ENCODE results near the gene ACOX2. TPM values are rescaled to one million over a fixed set of nuclear protein-coding genes. Genes with fewer than 3 reads are reported as not detected.

The ACOX2 gene
- total and polyA plus RNA-seq, 2 of the 8 experiments (the other 6 are each of a cell fraction or from before 2014, with no cell fraction given), result 3.2 to 9.2 TPM

DNA sequence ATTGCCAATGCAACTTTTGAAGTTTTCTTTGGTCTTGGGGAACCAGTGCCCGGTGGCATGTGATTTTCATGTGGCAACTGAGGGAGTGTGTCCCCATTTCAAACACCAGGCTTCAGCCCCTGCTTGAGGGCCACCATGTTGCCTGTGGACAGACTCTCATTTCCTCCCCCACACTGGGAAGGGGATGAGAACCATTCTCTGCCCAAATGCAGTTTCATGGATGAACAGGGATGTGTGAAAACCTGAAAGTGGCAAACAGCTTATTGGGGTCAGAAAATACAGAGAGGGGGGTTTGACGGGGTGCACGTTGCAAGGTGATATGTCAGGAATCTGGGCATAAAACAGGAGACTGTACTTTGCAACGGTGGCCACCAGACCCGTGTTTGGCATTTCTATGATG, 33.9 kb upstream of the ACOX2 start:
- no peak overlapping the region for H2AFZ ChIP-seq (ENCODE audit: low read length)
- no peak overlapping the region for H4K8ac ChIP-seq (ENCODE audit: extremely low read depth, insufficient read depth, low read length)
- DNase-seq (ENCODE audit: low read depth in 1 of 2, low spot score in 2 of 2) (no peak), FAIRE-seq (no peak)
- H3K79me2 ChIP-seq (ENCODE audit: control insufficient read depth in 1 of 2, insufficient read depth in 2 of 2, low read length in 2 of 2), result no peaks in the 10 kb centered on the region
- H4K5ac ChIP-seq (ENCODE audit: insufficient read length, low read depth, low read length), result no peak overlapping the region
- POLR2A ChIA-PET (ENCODE audit: partially characterized antibody), result no interaction called here
- no peaks in the 10 kb centered on the region; the same call in 1 of the 2 replicates for H3K79me1 ChIP-seq (ENCODE audit: low read depth, low read length)
- H2BK120ac ChIP-seq (replicated peaks; ENCODE audit: low read depth, low read length), result no peak overlapping the region
- no peak overlapping the region for H3K4ac ChIP-seq (replicated peaks; ENCODE audit: insufficient read length, low read depth, low read length)
- H3K9me3 ChIP-seq (ENCODE audit: insufficient read depth in 2 of 2, low read depth in 1 of 2, low read length in 1 of 2), result no peaks in the 10 kb centered on the region
- no peak overlapping the region for H2AK5ac ChIP-seq (ENCODE audit: low read depth, low read length)
- H2BK20ac ChIP-seq (ENCODE audit: low read length), result no peak overlapping the region
- no peak overlapping the region for H3K9ac ChIP-seq (replicated peaks in 1 of 4; ENCODE audit: extremely low read depth in 1 of 4, low read depth in 3 of 4, low read length in 3 of 4)
- CTCF ChIA-PET (ENCODE audit: partially characterized antibody), result interaction anchor here (2.8 to 40.0 kb wide), 6 partner anchors 12 to 66 kb away, joined by 10 to 994 read pairs (median 70); partner anchors contain the start of gene FAM107A
- H2BK15ac ChIP-seq (ENCODE audit: low read length), result no peak overlapping the region
- no peak overlapping the region for H3K23ac ChIP-seq (ENCODE audit: insufficient read length)
- H4K91ac ChIP-seq (replicated peaks; ENCODE audit: insufficient read length, low read length), result no peak overlapping the region
- no peak overlapping the region for H3K18ac ChIP-seq (ENCODE audit: extremely low read depth, low read length)
- peaks cover under 1 to 17% (median 11%) of the 10 kb centered on the region in 4 experiments for H3K4me1 ChIP-seq (replicated peaks in 1 of 4; ENCODE audit: control insufficient read depth in 3 of 4, insufficient read depth in 4 of 4, low read length in 3 of 4)
- no peak overlapping the region for H3K4me3 ChIP-seq (ENCODE audit: extremely low read depth in 1 of 4, insufficient read depth in 2 of 4, low read depth in 3 of 4, low read length in 4 of 4)
- H4K20me1 ChIP-seq (replicated peaks in 1 of 2; ENCODE audit: control insufficient read depth in 1 of 2, insufficient read depth in 2 of 2, low read length in 2 of 2), result no peaks in the 10 kb centered on the region
- H3K4me2 ChIP-seq (ENCODE audit: insufficient read depth in 1 of 2, low read depth in 2 of 2, low read length in 2 of 2), result no peak overlapping the region
- no peak overlapping the region for H3K56ac ChIP-seq (replicated peaks; ENCODE audit: insufficient read length, low read depth, low read length)
- H3K36me3 ChIP-seq (ENCODE audit: control insufficient read depth in 2 of 4, insufficient read depth in 4 of 4, low read length in 3 of 4), result no peaks in the 10 kb centered on the region
- WGBS, 2 experiments (ENCODE audit: extremely low coverage in 1 of 2, insufficient coverage in 1 of 2, insufficient read length in 1 of 2, insufficient replicate concordance in 2 of 2, low coverage in 1 of 2, low lambda C conversion rate in 2 of 2, missing lambda C conversion rate in 1 of 2), result 91% methylated on average over 5 of the region's 5 CpGs; no CpG with 5 or more reads in 1 of the 2 experiments
- no peak overlapping the region for H3K27ac ChIP-seq (ENCODE audit: low read depth, low read length)
- peaks cover 0 to 2% (median 0%) of the 10 kb centered on the region in 4 experiments; a peak in 2 of 7 replicates for H3K27me3 ChIP-seq (replicated peaks in 1 of 4; ENCODE audit: control insufficient read depth in 3 of 4, extremely low read depth in 1 of 4, insufficient read depth in 3 of 4, low read length in 3 of 4)
- H3K14ac ChIP-seq (ENCODE audit: insufficient read length), result no peak overlapping the region
- no peak overlapping the region for H2BK12ac ChIP-seq (ENCODE audit: low read depth, low read length)
- no peaks in the 10 kb centered on the region; the same call in 1 of the 2 replicates for H3K23me2 ChIP-seq (ENCODE audit: low read depth, low read length)
- no peak overlapping the region for H2BK5ac ChIP-seq (ENCODE audit: low read depth, low read length)
- TF ChIP-seq RBBP5 (IDR thresholded peaks at IDR 0.05; ENCODE audit: borderline replicate concordance, low read depth, low read length), result no peak
- no peak for TF ChIP-seq SRF (IDR thresholded peaks at IDR 0.05; ENCODE audit: low read depth, low read length)
- no peak for TF ChIP-seq EGR1 (IDR thresholded peaks at IDR 0.05; ENCODE audit: borderline replicate concordance, low read depth, low read length)
- TF ChIP-seq USF2 (IDR thresholded peaks at IDR 0.05; ENCODE audit: low read length), result no peak
- TF ChIP-seq CREB1 (IDR thresholded peaks at IDR 0.05), result no peak
- no peak for TF ChIP-seq CBX8 (IDR thresholded peaks at IDR 0.05; ENCODE audit: borderline replicate concordance, low read depth, low read length)
- no peak for TF ChIP-seq SP4 (IDR thresholded peaks at IDR 0.05; ENCODE audit: low read length)
- TF ChIP-seq, protein P1, sequence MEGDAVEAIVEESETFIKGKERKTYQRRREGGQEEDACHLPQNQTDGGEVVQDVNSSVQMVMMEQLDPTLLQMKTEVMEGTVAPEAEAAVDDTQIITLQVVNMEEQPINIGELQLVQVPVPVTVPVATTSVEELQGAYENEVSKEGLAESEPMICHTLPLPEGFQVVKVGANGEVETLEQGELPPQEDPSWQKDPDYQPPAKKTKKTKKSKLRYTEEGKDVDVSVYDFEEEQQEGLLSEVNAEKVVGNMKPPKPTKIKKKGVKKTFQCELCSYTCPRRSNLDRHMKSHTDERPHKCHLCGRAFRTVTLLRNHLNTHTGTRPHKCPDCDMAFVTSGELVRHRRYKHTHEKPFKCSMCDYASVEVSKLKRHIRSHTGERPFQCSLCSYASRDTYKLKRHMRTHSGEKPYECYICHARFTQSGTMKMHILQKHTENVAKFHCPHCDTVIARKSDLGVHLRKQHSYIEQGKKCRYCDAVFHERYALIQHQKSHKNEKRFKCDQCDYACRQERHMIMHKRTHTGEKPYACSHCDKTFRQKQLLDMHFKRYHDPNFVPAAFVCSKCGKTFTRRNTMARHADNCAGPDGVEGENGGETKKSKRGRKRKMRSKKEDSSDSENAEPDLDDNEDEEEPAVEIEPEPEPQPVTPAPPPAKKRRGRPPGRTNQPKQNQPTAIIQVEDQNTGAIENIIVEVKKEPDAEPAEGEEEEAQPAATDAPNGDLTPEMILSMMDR (IDR thresholded peaks at IDR 0.05; ENCODE audit: control extremely low read depth in 1 of 3, insufficient read depth in 1 of 3, low read depth in 1 of 3, low read length in 3 of 3), result no peak
- no peak for TF ChIP-seq EP300 (IDR thresholded peaks at IDR 0.05; ENCODE audit: borderline replicate concordance in 1 of 2, low read depth in 2 of 2, low read length in 2 of 2)
- no peak for TF ChIP-seq BRCA1 (IDR thresholded peaks at IDR 0.05; ENCODE audit: low read depth, low read length)

All from H1 (cell line).